Skeletal muscle tissue (tissue), 4 donors: Measurements from ENCODE around the gene TRIM61. TPM values are rescaled to one million over a fixed set of nuclear protein-coding genes. Genes with fewer than 3 reads are reported as not detected.
"Not testable (repeated sequence)": the region's sequence is repeated elsewhere in the genome, so short reads cannot be mapped to it uniquely, and the experiment has no call there.

ENCODE experiments used
- H3K27ac ChIP-seq: one replicate; pipeline ENCODE4 v1.7.0; 2013; ENCODE audit warnings: mild to moderate bottlenecking, low read depth, low read length, inconsistent platforms
- H3K27me3 ChIP-seq, 3 donors: one replicate each; pipeline ENCODE4 v1.7.0; 2013; ENCODE audit warnings: low read length in 3 of 3; ENCODE audit not compliant: control insufficient read depth in 3 of 3, insufficient read depth in 3 of 3
- H3K36me3 ChIP-seq, 3 donors: one replicate each; pipeline ENCODE4 v1.7.0; 2013; ENCODE audit warnings: low read length in 3 of 3; ENCODE audit not compliant: control insufficient read depth in 3 of 3, insufficient read depth in 3 of 3
- H3K4me1 ChIP-seq, 3 donors: one replicate each; pipeline ENCODE4 v1.7.0; 2013; ENCODE audit warnings: low read length in 3 of 3, mild to moderate bottlenecking in 3 of 3; ENCODE audit not compliant: control insufficient read depth in 3 of 3, insufficient read depth in 3 of 3
- H3K4me3 ChIP-seq, 3 donors: one replicate each; pipeline ENCODE4 v1.7.0; 2013; ENCODE audit warnings: low read length in 3 of 3
- H3K9ac ChIP-seq, 3 donors: one replicate each; pipeline ENCODE4 v1.7.0; 2013; ENCODE audit warnings: low read length in 3 of 3, mild to moderate bottlenecking in 3 of 3, moderate library complexity in 2 of 3, low read depth in 1 of 3
- H3K9me3 ChIP-seq, 3 donors: one replicate each; pipeline ENCODE4 v1.7.0; 2013; ENCODE audit warnings: low read length in 3 of 3; ENCODE audit not compliant: control insufficient read depth in 3 of 3
- total RNA-seq: library from RNA; depleted of rRNA; stranded (reverse); fragments of >200 nt; gene quantifications from one replicate; pipeline ENCODE4 v1.2.3, GENCODE V29; 2014
- donor health status: Osteomylitis.

TRIM61 gene
- 2.6 TPM for total RNA-seq

DNA sequence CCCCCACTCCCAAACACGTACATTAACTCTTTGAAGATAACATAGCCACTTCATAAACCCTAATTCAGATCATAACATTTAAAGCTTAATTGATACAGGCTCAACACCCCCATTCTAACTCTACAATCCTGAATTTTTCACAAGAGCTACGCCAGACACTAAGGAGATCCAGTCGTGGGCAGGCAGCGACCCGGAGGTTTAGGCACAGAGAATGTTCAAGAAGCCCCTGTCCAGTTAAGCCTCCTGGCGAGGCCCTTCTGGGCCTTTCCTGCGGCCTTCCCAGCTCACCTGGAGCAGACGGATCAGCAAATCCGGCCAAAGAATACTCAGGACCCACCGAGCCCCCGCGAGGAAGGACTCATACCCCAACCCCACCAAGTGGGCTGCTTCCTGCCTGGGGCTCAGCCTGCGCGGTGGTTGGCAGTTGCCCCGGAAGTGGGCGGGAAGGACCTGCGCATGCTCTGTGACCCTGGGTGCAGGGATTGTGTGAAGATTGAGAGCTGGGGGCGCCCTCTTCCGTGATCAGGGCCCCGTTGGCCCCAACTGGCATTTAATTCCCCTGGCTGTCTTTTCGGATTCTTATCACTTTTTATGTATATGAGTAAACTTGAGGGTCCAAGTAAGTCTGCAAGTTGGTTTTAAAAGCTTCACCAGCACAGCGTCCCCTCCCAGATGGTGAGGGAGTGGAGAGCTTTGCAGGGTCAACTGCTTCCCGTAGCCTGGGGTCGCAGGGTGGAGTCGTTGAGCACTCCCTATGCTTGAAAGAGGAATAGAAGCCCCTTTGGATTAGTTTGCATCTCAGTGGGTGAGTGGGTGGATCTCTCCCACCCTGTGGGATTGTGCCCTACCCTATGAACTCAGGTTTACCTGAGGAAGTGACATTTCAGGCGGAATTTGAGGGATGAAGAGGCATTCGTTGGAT, at the start of gene TRIM61:
TRIM61 (minus strand) TSS at position 415 of the 922 bp plus-strand sequence. CDS start 7,655 bp downstream, outside the sequence.
- Histone ChIP-seq H3K36me3 (no peaks in the 10 kb centered on the region), H3K4me1 (no peaks in the 10 kb centered on the region), H3K27me3 (peaks cover 0 to 2% (median 0%) of the 10 kb centered on the region in 3 donors), H3K9me3 (no peaks in the 10 kb centered on the region), H3K4me3 (peak within 1 kb of the TSS in 2 of 3 donors; percentile 54 to 55), H3K27ac (no peak within 1 kb of the TSS), H3K9ac (no peak within 1 kb of the TSS)

DNA sequence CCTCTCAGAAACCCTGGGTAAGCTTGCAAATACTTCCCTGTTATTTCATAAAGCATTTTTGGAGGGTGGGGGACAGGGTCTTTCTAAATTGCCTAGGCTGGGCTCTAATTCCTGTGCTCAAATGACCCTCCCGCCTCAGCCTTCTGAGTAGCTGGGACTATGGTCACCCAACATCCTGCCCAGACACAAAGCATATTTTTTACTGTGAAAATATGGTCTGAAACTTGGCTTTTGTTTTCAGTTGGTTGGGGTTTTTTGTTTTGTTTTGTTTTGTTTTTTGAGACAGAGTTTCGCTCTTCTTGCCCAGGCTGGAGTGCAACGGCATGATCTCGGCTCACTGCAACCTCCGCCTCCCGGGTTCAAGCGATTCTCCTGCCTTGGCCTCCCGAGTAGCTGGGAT, 48.3 kb upstream of the TRIM61 start:
- not testable (repeated sequence) for H3K9ac ChIP-seq, H3K36me3 ChIP-seq, H3K27me3 ChIP-seq, H3K4me3 ChIP-seq, H3K4me1 ChIP-seq, H3K9me3 ChIP-seq, H3K27ac ChIP-seq

DNA sequence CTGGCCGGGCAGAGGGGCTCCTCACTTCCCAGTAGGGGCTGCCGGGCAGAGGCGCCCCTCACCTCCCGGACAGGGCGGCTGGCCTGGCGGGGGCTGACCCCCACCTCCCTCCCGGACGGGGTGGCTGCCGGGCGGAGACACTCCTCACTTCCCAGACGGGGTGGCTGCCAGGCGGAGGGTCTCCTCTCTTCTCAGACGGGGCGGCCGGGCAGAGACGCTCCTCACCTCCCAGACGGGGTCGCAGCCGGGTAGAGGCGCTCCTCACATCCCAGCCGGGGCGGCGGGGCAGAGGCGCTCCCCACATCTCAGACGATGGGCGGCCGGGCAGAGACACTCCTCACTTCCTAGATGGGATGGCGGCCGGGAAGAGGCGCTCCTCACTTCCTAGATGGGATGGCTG, 42.5 kb upstream of the TRIM61 start:
- not testable (repeated sequence) for H3K36me3 ChIP-seq, H3K9me3 ChIP-seq, H3K27ac ChIP-seq, H3K4me1 ChIP-seq, H3K27me3 ChIP-seq, H3K4me3 ChIP-seq, H3K9ac ChIP-seq

DNA sequence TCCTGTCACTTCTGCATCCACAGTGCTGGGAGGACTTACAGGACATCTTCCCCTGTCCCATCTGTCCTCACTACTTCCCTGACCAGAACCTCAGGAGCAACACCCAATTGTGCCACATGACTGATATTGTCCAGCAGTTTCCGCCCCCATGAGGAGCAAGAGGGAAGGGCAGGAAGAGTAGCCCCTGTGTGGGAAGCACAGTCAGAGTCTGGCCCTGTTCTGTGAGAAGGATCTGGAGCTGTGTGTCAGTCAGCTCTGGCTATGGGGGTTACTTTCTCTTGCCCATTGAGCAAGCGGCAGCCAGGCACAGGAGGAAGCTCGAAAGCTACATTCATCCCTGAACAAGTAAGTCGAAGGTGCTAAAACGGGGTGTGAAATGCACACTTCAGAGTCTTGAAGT, 39.5 kb upstream of the TRIM61 start:
- H3K4me3 ChIP-seq, result no peak overlapping the region
- H3K27me3 ChIP-seq, result peaks cover 0 to 4% (median 0%) of the 10 kb centered on the region in 3 donors
- no peak overlapping the region for H3K9ac ChIP-seq
- no peaks in the 10 kb centered on the region for H3K9me3 ChIP-seq
- H3K4me1 ChIP-seq, result no peaks in the 10 kb centered on the region
- H3K27ac ChIP-seq, result no peak overlapping the region
- H3K36me3 ChIP-seq, result no peaks in the 10 kb centered on the region

DNA sequence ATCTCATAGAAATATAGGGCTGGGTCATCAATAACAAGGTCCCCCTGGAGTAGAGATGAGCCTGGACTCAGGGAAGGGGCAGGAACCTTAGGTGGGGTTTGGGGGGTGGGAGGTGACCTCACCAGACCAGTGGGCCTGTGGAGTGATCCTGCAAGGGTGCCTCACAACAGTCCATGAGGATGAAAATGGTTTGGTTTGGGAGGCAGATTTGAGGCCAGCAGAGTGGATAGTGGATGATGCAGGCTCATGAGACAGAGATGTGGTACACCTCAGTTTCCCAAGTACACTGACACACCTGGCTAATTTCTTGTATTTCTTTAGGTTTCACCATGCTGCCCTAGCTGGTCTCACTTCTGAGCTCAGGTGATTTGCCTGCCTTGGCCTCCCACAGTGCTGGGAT, 36.2 kb upstream of the TRIM61 start:
- no peak overlapping the region for H3K4me3 ChIP-seq
- H3K36me3 ChIP-seq, result no peaks in the 10 kb centered on the region
- H3K27me3 ChIP-seq, result peaks cover 0 to 4% (median 0%) of the 10 kb centered on the region in 3 donors
- H3K4me1 ChIP-seq, result no peaks in the 10 kb centered on the region
- no peaks in the 10 kb centered on the region for H3K9me3 ChIP-seq
- no peak overlapping the region for H3K27ac ChIP-seq
- H3K9ac ChIP-seq, result no peak overlapping the region

DNA sequence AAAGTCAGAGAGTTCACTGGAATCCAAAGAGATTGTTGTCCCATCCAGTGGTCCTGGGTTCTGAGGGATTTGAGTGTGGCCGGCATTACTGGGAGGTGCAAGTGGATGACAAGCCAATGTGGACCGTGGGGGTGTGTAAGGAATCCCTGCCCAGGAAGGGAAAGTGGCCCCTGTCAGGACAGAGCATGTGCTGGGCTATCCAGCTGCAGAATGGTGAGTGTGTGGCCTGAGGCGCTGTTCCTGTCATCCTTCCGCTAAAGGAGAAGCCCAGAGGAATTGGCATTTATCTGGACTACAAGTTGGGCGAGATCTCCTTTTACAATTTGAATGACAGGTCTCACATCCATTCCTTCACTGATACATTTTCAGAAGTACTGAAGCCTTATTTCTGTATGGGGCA, 33.9 kb upstream of the TRIM61 start:
- no peaks in the 10 kb centered on the region for H3K9me3 ChIP-seq
- no peak overlapping the region for H3K9ac ChIP-seq
- no peaks in the 10 kb centered on the region for H3K27me3 ChIP-seq
- no peak overlapping the region for H3K27ac ChIP-seq
- no peak overlapping the region for H3K4me3 ChIP-seq
- H3K4me1 ChIP-seq, result no peaks in the 10 kb centered on the region
- H3K36me3 ChIP-seq, result no peaks in the 10 kb centered on the region

DNA sequence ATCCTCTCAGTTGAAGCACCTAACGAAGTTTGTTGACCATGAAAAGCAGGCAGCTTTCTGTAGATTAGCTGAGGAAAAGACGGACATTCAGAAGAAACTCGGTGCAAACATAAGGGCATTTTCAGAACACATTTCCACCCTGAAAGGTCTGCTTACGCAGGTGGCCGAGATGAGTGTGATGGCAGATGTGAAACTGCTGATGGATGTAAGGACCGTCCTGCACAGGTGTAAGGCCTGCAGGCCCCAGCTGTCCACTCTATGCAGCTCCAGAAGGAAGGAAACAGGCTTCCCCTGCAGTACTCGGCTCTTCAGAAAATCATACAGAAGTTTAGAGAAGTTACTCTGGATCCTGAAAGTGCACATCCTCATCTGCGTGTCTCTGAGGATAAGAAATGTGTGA, 33.5 kb upstream of the TRIM61 start:
- Histone ChIP-seq H3K4me1 (no peaks in the 10 kb centered on the region), H3K27ac (no peak overlapping the region), H3K4me3 (no peak overlapping the region), H3K9me3 (no peaks in the 10 kb centered on the region), H3K36me3 (no peaks in the 10 kb centered on the region), H3K9ac (no peak overlapping the region), H3K27me3 (no peaks in the 10 kb centered on the region)

DNA sequence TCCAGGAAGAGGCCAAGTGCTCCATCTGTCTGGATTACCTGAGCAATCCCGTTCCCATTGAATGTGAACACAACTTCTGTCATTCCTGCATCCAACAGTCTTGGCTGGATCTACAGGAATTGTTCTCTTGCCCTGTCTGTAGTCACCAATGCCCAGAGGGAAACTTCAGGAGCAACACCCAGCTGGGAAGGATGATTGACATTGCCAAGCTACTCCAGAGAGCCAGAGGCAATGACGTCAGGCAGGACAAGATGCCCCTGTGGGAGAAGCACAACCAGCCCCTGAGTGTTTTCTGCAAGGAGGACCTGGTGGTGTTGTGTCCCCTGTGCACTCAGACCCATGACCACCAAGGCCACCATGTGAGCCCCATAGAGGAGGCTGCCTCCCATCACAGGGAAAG, 33.0 kb upstream of the TRIM61 start:
- H3K27me3 ChIP-seq, result no peaks in the 10 kb centered on the region
- no peaks in the 10 kb centered on the region for H3K4me1 ChIP-seq
- no peak overlapping the region for H3K27ac ChIP-seq
- no peaks in the 10 kb centered on the region for H3K36me3 ChIP-seq
- H3K9ac ChIP-seq, result no peak overlapping the region
- H3K9me3 ChIP-seq, result no peaks in the 10 kb centered on the region
- H3K4me3 ChIP-seq, result no peak overlapping the region

DNA sequence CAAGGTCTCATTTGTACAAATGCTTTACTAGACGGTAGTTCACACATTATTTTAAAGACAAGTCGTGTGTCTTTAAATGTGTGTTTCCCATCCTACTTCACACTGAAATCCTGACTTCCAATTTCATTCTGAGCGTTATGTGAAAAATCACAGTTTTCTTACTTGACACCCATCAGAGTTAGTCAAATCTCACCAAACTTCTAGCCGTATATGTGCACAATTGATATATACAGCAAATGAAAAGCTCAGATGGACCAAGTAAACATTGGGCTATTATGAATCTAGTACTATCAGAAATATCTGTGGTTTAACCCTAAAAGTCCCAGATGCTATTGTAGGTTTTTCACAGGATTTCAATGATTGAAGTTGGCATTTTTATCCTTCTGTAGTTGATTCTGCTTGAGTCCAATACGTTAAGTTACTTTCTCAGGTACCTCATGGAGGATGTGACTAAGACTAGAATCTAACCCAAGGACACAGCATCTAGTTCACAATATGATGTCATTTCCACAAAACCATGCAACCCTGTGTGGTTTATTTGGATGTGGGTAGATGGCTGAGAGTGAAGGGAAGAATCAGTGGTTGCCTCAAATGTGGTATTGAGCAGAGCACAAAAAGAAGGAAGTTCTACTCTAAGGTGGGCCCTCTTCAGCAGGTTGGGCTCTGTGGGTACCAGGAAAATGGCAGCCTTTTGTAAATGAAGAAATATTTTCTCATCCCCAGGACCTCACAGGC, 32.2 kb upstream of the TRIM61 start:
- Histone ChIP-seq H3K4me3 (no peak overlapping the region), H3K36me3 (no peaks in the 10 kb centered on the region)

DNA sequence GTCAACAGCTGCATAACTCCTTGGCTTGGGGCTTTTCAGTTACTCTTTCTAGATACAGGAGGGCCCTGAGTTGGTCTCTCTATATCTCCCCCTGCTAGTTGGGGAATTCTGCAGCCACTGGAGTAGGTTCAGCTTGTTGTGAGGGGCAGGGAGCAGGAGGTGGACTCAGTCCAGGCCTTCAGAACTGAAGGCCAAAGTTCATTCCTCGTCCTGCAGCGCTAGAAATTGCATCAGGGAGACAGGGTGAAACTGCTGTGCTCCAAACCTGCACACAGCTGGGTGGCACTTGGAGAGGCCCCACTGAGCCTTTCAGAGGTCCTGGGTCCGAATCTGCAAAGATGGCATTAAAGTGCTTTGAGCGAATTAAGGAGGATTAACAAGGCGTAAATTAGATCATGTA, 29.4 kb upstream of the TRIM61 start:
- no peaks in the 10 kb centered on the region for H3K4me1 ChIP-seq
- H3K9ac ChIP-seq, result no peak overlapping the region
- no peak overlapping the region for H3K4me3 ChIP-seq
- H3K9me3 ChIP-seq, result no peaks in the 10 kb centered on the region
- no peaks in the 10 kb centered on the region for H3K36me3 ChIP-seq
- no peaks in the 10 kb centered on the region for H3K27me3 ChIP-seq
- no peak overlapping the region for H3K27ac ChIP-seq

More for the DNA sequence above, 32.2 kb upstream of the TRIM61 start:
- no peak overlapping the region for H3K9ac ChIP-seq
- H3K27ac ChIP-seq, result no peak overlapping the region
- H3K4me1 ChIP-seq, result no peaks in the 10 kb centered on the region
- H3K9me3 ChIP-seq, result no peaks in the 10 kb centered on the region
- no peaks in the 10 kb centered on the region for H3K27me3 ChIP-seq
